Keratinocyte (primary cell): ENCODE data around the gene MMRN2. TPM values are rescaled to one million over a fixed set of nuclear protein-coding genes. Genes with fewer than 3 reads are reported as not detected.
"Not testable (repeated sequence)": the region's sequence is repeated elsewhere in the genome, so short reads cannot be mapped to it uniquely, and the experiment has no call there.

Source experiments
- DNase-seq: peaks from one replicate; pipeline ENCODE4 v3.0.0-alpha.2; 2011; ENCODE audit warnings: low read depth, missing footprints, low spot score
- FAIRE-seq: peaks from 2 replicates; lab custom pipeline; 2011; peaks lifted over from hg19 to GRCh38; lab: Jason Lieb, UNC
- H2AFZ ChIP-seq: 2 replicates; pipeline ENCODE4 v1.6.0; 2012; ENCODE audit warnings: low read length, control low read depth, inconsistent platforms; ENCODE audit not compliant: control insufficient read depth
- H3K27ac ChIP-seq: 2 replicates; pipeline ENCODE4 v1.5.1; 2011; ENCODE audit warnings: low read length; ENCODE audit not compliant: control insufficient read depth, insufficient read depth
- H3K27me3 ChIP-seq: 3 replicates; pipeline ENCODE4 v1.6.0; 2011; ENCODE audit warnings: low read length; ENCODE audit not compliant: control insufficient read depth, insufficient read depth; ENCODE audit errors: extremely low read depth
- H3K36me3 ChIP-seq, 2 experiments: 2 replicates in 1 of 2; 3 replicates in 1 of 2; pipeline ENCODE4 v1.5.1; 2011; ENCODE audit warnings: low read length in 2 of 2, mild to moderate bottlenecking in 1 of 2; ENCODE audit not compliant: control insufficient read depth in 2 of 2, insufficient read depth in 2 of 2; ENCODE audit errors: extremely low read depth in 1 of 2
- H3K4me1 ChIP-seq: 3 replicates; pipeline ENCODE4 v1.5.1; 2011; ENCODE audit warnings: low read length; ENCODE audit not compliant: control insufficient read depth, insufficient read depth; ENCODE audit errors: extremely low read depth
- H3K4me2 ChIP-seq: 3 replicates; pipeline ENCODE4 v1.6.0; 2011; ENCODE audit warnings: low read depth, low read length; ENCODE audit not compliant: control insufficient read depth, insufficient read depth; ENCODE audit errors: extremely low read depth
- H3K4me3 ChIP-seq, 3 experiments: fragments of 200-600 bp in 1 of 3; sonication (generic) in 1 of 3; 2 replicates in 2 of 3; 3 replicates in 1 of 3; pipeline ENCODE4 v1.5.1; 2011 to 2016; ENCODE audit warnings: low read length in 3 of 3, mild to moderate bottlenecking in 3 of 3, control low read depth in 2 of 3, inconsistent platforms in 1 of 3, low read depth in 1 of 3, mixed read lengths in 1 of 3, mixed run types in 1 of 3, moderate library complexity in 1 of 3; ENCODE audit not compliant: control insufficient read depth in 2 of 3, insufficient read depth in 2 of 3; ENCODE audit errors: extremely low read depth in 1 of 3
- H3K79me2 ChIP-seq: 2 replicates; pipeline ENCODE4 v1.6.0; 2012; ENCODE audit warnings: low read length; ENCODE audit not compliant: control insufficient read depth, insufficient read depth
- H3K9ac ChIP-seq: 3 replicates; pipeline ENCODE4 v1.6.0; 2011; ENCODE audit warnings: low read length; ENCODE audit not compliant: control insufficient read depth, insufficient read depth; ENCODE audit errors: extremely low read depth
- H3K9me1 ChIP-seq: 3 replicates; pipeline ENCODE4 v1.6.0; 2011; ENCODE audit warnings: low read length; ENCODE audit not compliant: control insufficient read depth, insufficient read depth; ENCODE audit errors: extremely low read depth
- H3K9me3 ChIP-seq: 2 replicates; pipeline ENCODE4 v1.5.1; 2012; ENCODE audit warnings: low read depth, low read length; ENCODE audit not compliant: control insufficient read depth
- H4K20me1 ChIP-seq: 3 replicates; pipeline ENCODE4 v1.6.0; 2011; ENCODE audit warnings: low read length; ENCODE audit not compliant: control insufficient read depth, insufficient read depth; ENCODE audit errors: extremely low read depth
- EZH2 ChIP-seq: IDR thresholded peaks from one replicate; pipeline ENCODE4 v1.6.1; 2012; ENCODE audit warnings: inconsistent platforms, mild to moderate bottlenecking, low read length, moderate library complexity
- dilution Hi-C: fragments of 300-500 bp; cut with MboI; formaldehyde crosslinking; loops from one replicate; pipeline ENCODE4 v1.7.0; 2020; ENCODE audit warnings: low sequenced_read_pairs; ENCODE audit not compliant: extremely low pct_ligation_motif_present
- polyA plus RNA-seq, 5 experiments: library from polyadenylated mRNA; depleted of rRNA in 3 of 5; stranded (reverse) in 3 of 5; stranded (forward) in 1 of 5; unstranded in 1 of 5; fragments of >200 nt; gene quantifications; 1 replicate in 1 of 5; 2 replicates in 3 of 5; 3 replicates in 1 of 5; pipeline versions ENCODE4 v1.2.1 to v1.2.3, GENCODE V29; 2011 to 2012; ENCODE audit warnings: missing spikeins in 2 of 5, low read depth in 1 of 5, low replicate concordance in 1 of 5
- TF ChIP-seq, protein P1 (sequence below), 3 experiments: IDR thresholded peaks in 1 of 3; conservative IDR thresholded peaks in 1 of 3; optimal IDR thresholded peaks in 1 of 3; 2 replicates in 2 of 3; 3 replicates in 1 of 3; pipeline versions ENCODE3 to v1.5.1; 2011; ENCODE audit warnings: low read length in 3 of 3, mild to moderate bottlenecking in 3 of 3, moderate library complexity in 2 of 3, control low read depth in 1 of 3, inconsistent platforms in 1 of 3; ENCODE audit not compliant: insufficient read depth in 2 of 3; ENCODE audit errors: extremely low read depth in 1 of 3

The MMRN2 gene
- polyA plus RNA-seq, 1 donor (not counting 4 experiments of a cell fraction or from before 2014, with no cell fraction given) = 13.8 TPM

- no peaks in the 10 kb centered on the region for H4K20me1 ChIP-seq
- H3K79me2 ChIP-seq = no peaks in the 10 kb centered on the region
- no peaks in the 10 kb centered on the region for H3K4me1 ChIP-seq
- FAIRE-seq (no peak), DNase-seq (no peak)
- peaks cover 7% of the 10 kb centered on the region in 2 experiments for H3K36me3 ChIP-seq
- H3K9ac ChIP-seq = no peak overlapping the region
- no peak overlapping the region for H3K27ac ChIP-seq
- no peak overlapping the region for H3K4me3 ChIP-seq
- no peaks in the 10 kb centered on the region for H3K9me1 ChIP-seq
- no peak overlapping the region for H2AFZ ChIP-seq
- no peaks in the 10 kb centered on the region for H3K9me3 ChIP-seq
- no peak overlapping the region for H3K4me2 ChIP-seq
- dilution Hi-C loops = no loop called here
- H3K27me3 ChIP-seq = no peaks in the 10 kb centered on the region
- TF ChIP-seq, protein P1, sequence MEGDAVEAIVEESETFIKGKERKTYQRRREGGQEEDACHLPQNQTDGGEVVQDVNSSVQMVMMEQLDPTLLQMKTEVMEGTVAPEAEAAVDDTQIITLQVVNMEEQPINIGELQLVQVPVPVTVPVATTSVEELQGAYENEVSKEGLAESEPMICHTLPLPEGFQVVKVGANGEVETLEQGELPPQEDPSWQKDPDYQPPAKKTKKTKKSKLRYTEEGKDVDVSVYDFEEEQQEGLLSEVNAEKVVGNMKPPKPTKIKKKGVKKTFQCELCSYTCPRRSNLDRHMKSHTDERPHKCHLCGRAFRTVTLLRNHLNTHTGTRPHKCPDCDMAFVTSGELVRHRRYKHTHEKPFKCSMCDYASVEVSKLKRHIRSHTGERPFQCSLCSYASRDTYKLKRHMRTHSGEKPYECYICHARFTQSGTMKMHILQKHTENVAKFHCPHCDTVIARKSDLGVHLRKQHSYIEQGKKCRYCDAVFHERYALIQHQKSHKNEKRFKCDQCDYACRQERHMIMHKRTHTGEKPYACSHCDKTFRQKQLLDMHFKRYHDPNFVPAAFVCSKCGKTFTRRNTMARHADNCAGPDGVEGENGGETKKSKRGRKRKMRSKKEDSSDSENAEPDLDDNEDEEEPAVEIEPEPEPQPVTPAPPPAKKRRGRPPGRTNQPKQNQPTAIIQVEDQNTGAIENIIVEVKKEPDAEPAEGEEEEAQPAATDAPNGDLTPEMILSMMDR (optimal IDR thresholded peaks at IDR 0.05 in 1 of 3, IDR thresholded peaks at IDR 0.05 in 1 of 3, conservative IDR thresholded peaks at IDR 0.05 in 1 of 3; ENCODE audit: extremely low read depth in 1 of 3, insufficient read depth in 2 of 3, low read length in 3 of 3) = no peak
- no peak for TF ChIP-seq EZH2
Measured at GRCh38 chr10:86941426-86941825, 16.0 kb downstream of the MMRN2 start.

- Histone ChIP-seq H3K4me1 (no peaks in the 10 kb centered on the region), H4K20me1 (no peaks in the 10 kb centered on the region), H3K9me3 (no peaks in the 10 kb centered on the region), H3K4me2 (no peak overlapping the region), H3K9me1 (no peaks in the 10 kb centered on the region), H3K9ac (no peak overlapping the region), H3K79me2 (no peaks in the 10 kb centered on the region), H3K27ac (no peak overlapping the region), H2AFZ (no peak overlapping the region), H3K4me3 (no peak overlapping the region), H3K36me3 (peaks cover 7% of the 10 kb centered on the region in 2 experiments), H3K27me3 (no peaks in the 10 kb centered on the region)
- DNase-seq (no peak), FAIRE-seq (no peak)
- dilution Hi-C loops = no loop called here
- TF ChIP-seq, protein P1 (optimal IDR thresholded peaks at IDR 0.05 in 1 of 3, IDR thresholded peaks at IDR 0.05 in 1 of 3, conservative IDR thresholded peaks at IDR 0.05 in 1 of 3; ENCODE audit: extremely low read depth in 1 of 3, insufficient read depth in 2 of 3, low read length in 3 of 3) = no peak
- TF ChIP-seq EZH2 = no peak
Measured at GRCh38 chr10:86940677-86941076, 16.7 kb downstream of the MMRN2 start.

- H4K20me1 ChIP-seq, H3K4me3 ChIP-seq, H3K9me3 ChIP-seq, dilution Hi-C loops, H2AFZ ChIP-seq, H3K27me3 ChIP-seq, H3K79me2 ChIP-seq, H3K9ac ChIP-seq, H3K27ac ChIP-seq, H3K4me2 ChIP-seq, H3K36me3 ChIP-seq, H3K4me1 ChIP-seq, FAIRE-seq, DNase-seq, H3K9me1 ChIP-seq: not testable (repeated sequence)
Measured at GRCh38 chr10:86940076-86940475, 17.3 kb downstream of the MMRN2 start.
